GM21529 (cell line): ENCODE measurements around the gene FSTL3.

Source experiments
- ATAC-seq: cut with Tn5 transposase; IDR thresholded peaks from one replicate; pipeline ENCODE4 v1.9.1; 2021; ENCODE audit not compliant: unreplicated experiment

FSTL3 gene

DNA sequence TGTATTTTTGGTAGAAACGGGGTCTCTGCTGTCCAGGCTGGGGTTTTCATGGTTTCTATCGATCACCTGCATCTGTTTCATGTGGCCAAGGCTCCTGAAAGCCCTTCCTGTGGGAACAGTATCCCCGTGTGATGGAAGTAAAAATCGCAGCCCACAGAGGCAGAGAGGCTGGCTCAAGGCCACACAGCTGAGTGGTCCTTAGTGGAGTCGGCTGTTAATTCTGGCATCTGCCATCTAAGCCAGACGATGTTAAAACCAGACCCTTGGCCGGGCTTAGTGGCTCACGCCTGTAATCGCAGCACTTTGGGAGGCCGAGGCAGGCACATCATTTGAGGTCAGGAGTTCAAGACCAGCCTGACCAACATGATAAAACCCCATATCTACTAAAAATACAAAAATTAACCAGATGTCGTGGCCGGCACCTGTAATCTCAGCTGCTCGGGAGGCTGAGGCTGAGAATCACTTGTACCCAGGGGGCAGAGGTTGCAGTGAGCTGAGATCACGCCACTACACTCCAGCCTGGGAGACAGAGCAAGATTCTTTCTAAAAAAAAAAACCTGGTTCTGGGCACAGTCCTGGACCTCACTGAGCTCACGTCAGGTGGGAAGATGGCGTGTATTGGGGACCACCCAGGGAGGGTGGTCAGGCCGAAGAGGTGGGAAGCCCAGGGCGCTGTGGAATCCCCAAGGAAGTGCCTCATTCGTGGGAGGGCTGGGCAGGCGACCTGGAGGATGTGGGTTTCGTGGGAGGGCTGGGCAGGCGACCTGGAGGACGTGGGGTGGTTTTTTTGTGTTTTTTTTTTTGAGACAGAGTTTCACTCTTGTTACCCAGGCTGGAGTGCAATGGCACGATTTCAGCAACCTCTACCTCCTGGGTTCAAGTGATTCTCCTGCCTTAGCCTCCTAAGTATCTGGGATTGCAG is 56.2 kb downstream of the FSTL3 start:
- ATAC-seq, result no peak
